Measurements from ENCODE around the gene ECM1. TPM values are rescaled to one million over a fixed set of nuclear protein-coding genes. Genes with fewer than 3 reads are reported as not detected.

The ECM1 gene
- total and polyA plus RNA-seq, 2 donors (not counting 1 experiment from before 2014, with no cell fraction given): 1.9 to 2.3 TPM

GRCh38 chr1:150558761-150559655 is 51.1 kb downstream of the ECM1 start:
- no peak overlapping the region for H3K27ac Mint-ChIP-seq

More at GRCh38 chr1:150558761-150559655, 51.1 kb downstream of the ECM1 start:
- no peak for ATAC-seq (ENCODE audit: low read depth)
- Histone ChIP-seq H3K4me3 (ENCODE audit: control extremely low read depth in 1 of 5, extremely low read depth in 1 of 5, insufficient read depth in 1 of 5, low read depth in 2 of 5, low read length in 4 of 5) (no peak overlapping the region), H3K9me3 (ENCODE audit: control extremely low read depth in 1 of 3, control insufficient read depth in 2 of 3, insufficient read depth in 1 of 3, low read length in 2 of 3) (no peaks in the 10 kb centered on the region), H3K79me2 (ENCODE audit: control insufficient read depth, insufficient read depth, low read length) (peaks cover 15% of the 10 kb centered on the region), H3K9ac (ENCODE audit: low read length) (no peak overlapping the region), H3K4me1 (ENCODE audit: control insufficient read depth in 2 of 2, insufficient read depth in 2 of 2, low read length in 2 of 2) (peaks cover 25 to 38% of the 10 kb centered on the region in 2 donors), H4K20me1 (ENCODE audit: control insufficient read depth, insufficient read depth, low read length, poor library complexity, severe bottlenecking) (peaks cover 3% of the 10 kb centered on the region), H3K36me3 (replicated peaks in 1 of 2; ENCODE audit: control extremely low read depth in 1 of 2, control insufficient read depth in 1 of 2, extremely low read depth in 1 of 2, insufficient read depth in 2 of 2, low read length in 1 of 2) (no peaks in the 10 kb centered on the region), H3K27me3 (replicated peaks in 1 of 4; ENCODE audit: control extremely low read depth in 1 of 4, control insufficient read depth in 3 of 4, insufficient read depth in 4 of 4, low read length in 3 of 4) (no peaks in the 10 kb centered on the region), H2AFZ (ENCODE audit: insufficient read depth, low read depth, low read length, poor library complexity, severe bottlenecking) (no peak overlapping the region), H3K27ac (ENCODE audit: low read length in 2 of 2) (no peak overlapping the region), H3K4me2 (replicated peaks; ENCODE audit: low read depth, low read length, poor library complexity, severe bottlenecking) (no peak overlapping the region)
- intact Hi-C loops (cut with micrococcal nuclease): no loop called here
- ChIA-PET CTCF (interaction anchor here (0.7 to 14.8 kb wide), 19 partner anchors 8 to 437 kb away, joined by 3 to 661 read pairs (median 6); partner anchors contain the start of genes ADAMTSL4, ENSA, FALEC and GOLPH3L), POLR2A (interaction anchor here (0.5 to 10.3 kb wide), 4 partner anchors 16 to 66 kb away, joined by 3 to 371 read pairs (median 4); partner anchors contain the start of gene MCL1)
- H3K27me3 Mint-ChIP-seq: no peaks in the 10 kb centered on the region
- peaks cover 39% of the 10 kb centered on the region for H3K4me1 Mint-ChIP-seq
- no peaks in the 10 kb centered on the region for H3K9me3 Mint-ChIP-seq (ENCODE audit: insufficient read depth)
- DNase-seq: peak; percentile 25
- 91% methylated on average over 23 of the region's 28 CpGs for WGBS (ENCODE audit: insufficient coverage)
- no peak overlapping the region for H3K4me3 Mint-ChIP-seq
- no peak for TF ChIP-seq CTCF (IDR thresholded peaks at IDR 0.05)
- no peak for TF ChIP-seq EZH2 (IDR thresholded peaks at IDR 0.05; ENCODE audit: borderline replicate concordance, insufficient read depth, low read depth, low read length, poor library complexity, severe bottlenecking)
